GM12872 (cell line): ENCODE data around the gene OSBP2.

Source experiments
- CTCF ChIP-seq: IDR thresholded peaks from 3 replicates; pipeline ENCODE4 v1.5.1; 2011; ENCODE audit warnings: low read depth, mild to moderate bottlenecking, low read length, moderate library complexity; ENCODE audit not compliant: insufficient read depth

Gene OSBP2

GRCh38 chr22:30806391-30806861 is 111.8 kb downstream of the OSBP2 start:
- TF ChIP-seq CTCF: no peak

- TF ChIP-seq CTCF: no peak
Measured at GRCh38 chr22:30809086-30809485, 114.4 kb downstream of the OSBP2 start.

- TF ChIP-seq CTCF: no peak
Measured at GRCh38 chr22:30810105-30810504, 115.4 kb downstream of the OSBP2 start.

DNA sequence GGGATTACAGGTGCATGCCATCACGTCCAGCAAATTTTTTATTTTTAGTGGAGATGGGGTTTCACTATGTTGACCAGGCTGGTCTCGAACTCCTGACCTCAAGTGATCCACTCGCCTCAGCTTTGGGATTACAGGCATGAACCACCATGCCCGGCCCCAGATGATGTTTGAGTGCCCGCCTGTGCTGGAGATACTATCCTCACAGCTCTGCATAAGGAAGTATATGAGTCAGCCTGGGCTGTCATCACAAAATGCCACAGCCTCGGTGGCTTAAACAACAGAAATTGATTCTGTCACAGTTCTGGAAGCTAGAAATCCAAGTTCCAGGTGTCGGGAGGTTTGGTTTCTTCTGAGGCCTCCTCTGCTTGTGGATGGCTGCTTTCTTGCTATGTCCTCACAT is 119.3 kb downstream of the OSBP2 start:
- TF ChIP-seq CTCF: no peak

DNA sequence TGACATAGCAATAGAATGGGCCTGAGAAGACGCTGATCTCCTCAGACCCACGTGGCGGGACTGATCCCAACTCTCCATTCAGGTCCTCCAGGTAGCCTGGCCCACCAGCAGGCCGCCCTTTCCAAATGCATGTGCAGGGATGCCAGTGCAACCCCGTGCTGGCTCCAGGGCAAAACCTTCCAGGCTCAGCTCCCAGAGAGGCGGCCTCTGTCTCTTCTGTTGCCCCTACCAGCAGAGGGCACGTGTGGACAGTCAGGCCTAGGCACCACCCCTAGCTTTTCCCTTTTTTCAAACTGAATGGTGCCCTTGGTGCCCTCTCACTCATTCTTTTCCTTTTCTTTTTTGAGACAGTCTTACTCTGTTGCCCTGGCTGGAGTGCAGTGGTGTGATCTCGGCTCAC is 121.7 kb downstream of the OSBP2 start:
- TF ChIP-seq CTCF: 0 out of 3 replicates have a peak, but pooled peaks have one; percentile 13

DNA sequence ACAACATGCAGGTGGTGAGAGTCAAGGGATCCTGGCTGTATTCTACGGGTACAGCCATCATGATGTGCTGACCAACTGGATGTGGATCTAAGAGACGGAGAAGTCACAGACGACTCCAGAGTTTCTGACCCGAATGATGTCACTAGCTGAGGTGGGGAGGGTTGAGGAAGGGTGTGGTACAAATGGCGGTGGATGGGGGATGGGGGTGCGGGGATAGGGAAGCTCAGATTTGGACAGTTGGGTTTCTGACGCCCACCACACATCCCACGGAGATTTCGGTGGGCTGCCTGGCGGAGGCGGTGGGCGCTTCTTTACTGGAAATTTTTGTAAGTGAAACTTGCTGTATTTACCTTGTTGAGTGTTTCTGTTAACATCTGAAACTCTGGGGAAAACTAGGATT is 126.7 kb downstream of the OSBP2 start:
- TF ChIP-seq CTCF: no peak

DNA sequence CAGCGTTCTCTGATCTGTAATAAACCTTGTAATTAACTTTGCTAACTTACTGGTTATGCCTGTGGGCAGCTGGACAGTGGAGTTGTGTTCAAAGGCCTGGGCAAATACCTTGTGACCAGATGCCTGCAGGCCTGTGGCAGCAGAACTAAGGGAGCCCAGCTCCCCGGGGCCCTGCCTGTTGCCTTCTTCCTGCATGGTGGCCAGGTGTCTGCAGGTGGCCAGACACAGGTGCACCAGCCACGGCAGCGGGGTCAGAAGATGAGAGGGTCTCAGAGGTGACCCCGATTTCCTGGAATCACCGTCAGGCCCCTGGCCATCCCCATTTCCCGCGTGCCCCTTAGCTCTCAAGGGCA is 127.2 kb downstream of the OSBP2 start:
- TF ChIP-seq CTCF: no peak
